Transverse colon (tissue), 4 donors: ENCODE measurements around the gene IGF2BP2. TPM values are rescaled to one million over a fixed set of nuclear protein-coding genes. Genes with fewer than 3 reads are reported as not detected.

Source experiments
- DNase-seq: peaks from one replicate; pipeline ENCODE4 v3.0.0-alpha.2; 2019
- H3K27ac ChIP-seq, 4 donors: fragments of 200-600 bp; sonication (generic); 2 replicates each; pipeline ENCODE4 v1.5.1; 2016 to 2018; ENCODE audit warnings: inconsistent platforms in 4 of 4
- H3K27me3 ChIP-seq: fragments of 200-600 bp; sonication (generic); 2 replicates; pipeline ENCODE4 v1.5.1; 2017; ENCODE audit warnings: inconsistent platforms
- H3K36me3 ChIP-seq, 4 donors: fragments of 200-600 bp; sonication (generic); 2 replicates each; pipeline ENCODE4 v1.5.1; 2017 to 2019; ENCODE audit warnings: inconsistent platforms in 4 of 4
- H3K4me1 ChIP-seq, 4 donors: fragments of 200-600 bp; sonication (generic); 2 replicates each; pipeline ENCODE4 v1.5.1; 2017 to 2020; ENCODE audit warnings: inconsistent platforms in 4 of 4
- H3K4me3 ChIP-seq, 4 donors: fragments of 200-600 bp; sonication (generic); 1 replicate in 1 of 4; 2 replicates in 3 of 4; pipeline versions ENCODE4 v1.5.1 to v1.6.1; 2017 to 2019; ENCODE audit warnings: inconsistent platforms in 4 of 4
- H3K9me3 ChIP-seq, 2 donors: fragments of 200-600 bp; sonication (generic); 2 replicates each; pipeline ENCODE4 v1.5.1; 2017 to 2019; ENCODE audit warnings: inconsistent platforms in 2 of 2
- CTCF ChIP-seq, 5 experiments: fragments of 200-600 bp in 3 of 5; fragments of 450-650 bp in 2 of 5; sonication (generic) in 3 of 5; IDR thresholded peaks; 1 replicate in 2 of 5; 2 replicates in 3 of 5; pipeline ENCODE4 v1.5.1; 2016 to 2017; ENCODE audit warnings: antibody characterized with exemption in 5 of 5, inconsistent platforms in 3 of 5, mild to moderate bottlenecking in 2 of 5, moderate library complexity in 1 of 5
- EP300 ChIP-seq: sonication (generic); formaldehyde crosslinking; IDR thresholded peaks from one replicate; pipeline ENCODE4 v1.6.1; 2017; ENCODE audit warnings: antibody characterized with exemption, low read depth
- POLR2A ChIP-seq: fragments of 450-650 bp; IDR thresholded peaks from one replicate; pipeline ENCODE4 v1.6.1; 2016; ENCODE audit warnings: antibody characterized with exemption, mild to moderate bottlenecking, moderate library complexity
- POLR2AphosphoS5 ChIP-seq, 3 donors: sonication (generic); formaldehyde crosslinking; IDR thresholded peaks; one replicate each; pipeline ENCODE4 v1.6.1; 2016; ENCODE audit warnings: antibody characterized with exemption in 3 of 3
- WGBS, 2 donors: methylation state at CpG; one replicate each; pipeline ENCODE4 v1.1.5; 2018; ENCODE audit warnings: low coverage in 1 of 2; 5-methylcytosine and 5-hydroxymethylcytosine counted together
- in situ Hi-C, 4 donors: fragments of 200-750 bp; cut with MboI; loops; one replicate each; pipeline versions ENCODE4 v1.15.0 to v1.15.1; 2017; ENCODE audit warnings: low sequenced_read_pairs in 3 of 4, low pct_ligation_motif_present in 1 of 4, low pct_unique_long_range_greater_than_20kb in 1 of 4
- intact Hi-C: fragments of 100-400 bp; cut with DNase I; formaldehyde crosslinking; loops from one replicate; pipeline ENCODE4 v1.15.1; 2023; ENCODE audit warnings: low total_unique reads
- total RNA-seq, 4 donors: library from RNA; depleted of rRNA; stranded (reverse); fragments of >200 nt; gene quantifications; one replicate each; pipeline ENCODE4 v1.1.0, GENCODE V29; 2016

The IGF2BP2 gene
- total RNA-seq, 4 donors from 2014 or later: 51.3 to 179 (median 82.9) TPM

GRCh38 chr3:185750015-185750414 is 74.8 kb downstream of the IGF2BP2 start:
- intact Hi-C loops: no loop called here

GRCh38 chr3:185746470-185746869 is 78.4 kb downstream of the IGF2BP2 start:
- intact Hi-C loops: no loop called here
- no peak for TF ChIP-seq POLR2AphosphoS5 (IDR thresholded peaks at IDR 0.05)
- no peak for TF ChIP-seq EP300
- TF ChIP-seq POLR2A: no peak
- TF ChIP-seq CTCF (IDR thresholded peaks at IDR 0.05): no peak
- WGBS, 2 donors: 37 to 51% methylated on average over 2 to 5 of the region's 5 CpGs
- Histone ChIP-seq H3K36me3 (no peaks in the 10 kb centered on the region), H3K4me1 (peaks cover 2 to 42% (median 31%) of the 10 kb centered on the region in 4 donors), H3K4me3 (peak overlapping the region in 1 of 4 donors; percentile 1), H3K9me3 (no peaks in the 10 kb centered on the region), H3K27ac (peak overlapping the region; percentile 29 to 68 (median 64)), H3K27me3 (no peaks in the 10 kb centered on the region)
- DNase-seq: no peak
- in situ Hi-C loops: no loop called here

More at GRCh38 chr3:185750015-185750414, 74.8 kb downstream of the IGF2BP2 start:
- in situ Hi-C loops: no loop called here
- Histone ChIP-seq H3K27me3 (no peaks in the 10 kb centered on the region), H3K9me3 (no peaks in the 10 kb centered on the region), H3K27ac (peak overlapping the region; percentile 20 to 56 (median 46)), H3K4me3 (no peak overlapping the region), H3K4me1 (peaks cover 2 to 39% (median 27%) of the 10 kb centered on the region in 4 donors), H3K36me3 (no peaks in the 10 kb centered on the region)
- TF ChIP-seq POLR2AphosphoS5 (IDR thresholded peaks at IDR 0.05) (no peak), CTCF (IDR thresholded peaks at IDR 0.05) (no peak), EP300 (no peak), POLR2A (no peak)
- 60 to 88% methylated on average over 1 of the region's 1 CpG for WGBS, 2 donors
- no peak for DNase-seq

GRCh38 chr3:185744997-185745843 is 79.6 kb downstream of the IGF2BP2 start:
- Histone ChIP-seq H3K27me3 (no peaks in the 10 kb centered on the region), H3K4me1 (peaks cover 2 to 41% (median 28%) of the 10 kb centered on the region in 4 donors), H3K4me3 (no peak overlapping the region), H3K27ac (peak overlapping the region in 3 of 4 donors; percentile 64 to 68 (median 64)), H3K9me3 (no peaks in the 10 kb centered on the region), H3K36me3 (no peaks in the 10 kb centered on the region)
- in situ Hi-C loops (no loop called here), intact Hi-C loops (no loop called here)
- no peak for DNase-seq
- WGBS, 2 donors: 25 to 41% methylated on average over 3 to 12 of the region's 12 CpGs
- no peak for TF ChIP-seq POLR2AphosphoS5 (IDR thresholded peaks at IDR 0.05)
- TF ChIP-seq POLR2A: no peak
- peak in 1 of 5 experiments; percentile 10 for TF ChIP-seq CTCF (IDR thresholded peaks at IDR 0.05)
- no peak for TF ChIP-seq EP300

GRCh38 chr3:185741586-185741985 is 83.3 kb downstream of the IGF2BP2 start:
- Histone ChIP-seq H3K4me3 (no peak overlapping the region), H3K4me1 (peaks cover 7 to 42% (median 26%) of the 10 kb centered on the region in 4 donors), H3K27me3 (no peaks in the 10 kb centered on the region), H3K9me3 (no peaks in the 10 kb centered on the region), H3K36me3 (no peaks in the 10 kb centered on the region), H3K27ac (no peak overlapping the region)
- intact Hi-C loops (no loop called here), in situ Hi-C loops (no loop called here)
- DNase-seq: no peak
- 77% methylated on average over 2 of the region's 2 CpGs; no CpG with 5 or more reads in 1 of the 2 donors for WGBS, 2 donors
- TF ChIP-seq POLR2A (no peak), POLR2AphosphoS5 (IDR thresholded peaks at IDR 0.05) (no peak), EP300 (no peak), CTCF (IDR thresholded peaks at IDR 0.05) (no peak)
